SH-SY5Y (cell line): Measurements from ENCODE around the gene RETSAT.

ENCODE experiments used
- GATA2 ChIP-seq: IDR thresholded peaks from 2 replicates; pipeline ENCODE4 v1.6.1; 2011; ENCODE audit warnings: mild to moderate bottlenecking, low read depth, low read length
- GATA3 ChIP-seq: IDR thresholded peaks from 2 replicates; pipeline ENCODE4 v1.6.1; 2011; ENCODE audit warnings: low read depth, mild to moderate bottlenecking, low read length, moderate library complexity

DNA sequence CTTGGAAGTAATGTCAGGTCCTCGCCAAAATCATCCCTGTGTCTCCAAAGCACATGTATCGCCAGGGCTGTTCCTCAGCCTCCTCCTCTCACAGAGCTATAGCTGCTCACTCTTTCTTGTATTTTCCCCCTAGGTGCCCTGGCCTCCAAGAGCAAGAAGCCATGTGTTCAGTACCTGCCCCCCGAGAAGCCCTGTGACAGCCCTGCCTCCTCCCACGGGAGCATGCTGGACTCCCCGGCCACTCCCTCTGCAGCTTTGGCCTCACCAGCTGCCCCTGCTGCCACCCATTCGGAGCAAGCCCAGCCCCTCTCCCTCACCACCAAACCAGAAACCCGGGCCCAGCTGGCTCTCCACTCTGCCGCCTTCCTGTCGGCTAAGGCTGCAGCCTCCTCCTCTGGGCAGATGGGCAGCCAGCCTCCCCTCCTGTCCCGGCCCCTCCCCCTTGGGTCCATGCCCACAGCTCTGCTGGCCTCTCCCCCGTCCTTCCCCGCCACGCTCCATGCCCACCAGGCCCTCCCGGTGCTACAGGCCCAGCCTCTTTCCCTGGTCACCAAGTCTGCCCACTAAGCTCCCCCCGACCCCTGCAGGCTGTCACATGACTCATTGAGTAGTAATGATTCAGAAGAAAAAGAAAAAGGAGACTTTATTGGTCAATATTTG, 45.3 kb downstream of the RETSAT start:
- TF ChIP-seq GATA2 = no peak
- no peak for TF ChIP-seq GATA3
